SJSA1 (cell line): ENCODE data around the gene TSC2. TPM values are rescaled to one million over a fixed set of nuclear protein-coding genes. Genes with fewer than 3 reads are reported as not detected.

Experiments
- DNase-seq, 2 experiments: peaks; one replicate each; pipeline ENCODE4 v3.0.0-alpha.2; 2015 to 2020; ENCODE audit warnings: low spot score in 2 of 2, low read depth in 1 of 2
- H3K27ac ChIP-seq: fragments of 250-450 bp; sonication (Bioruptor Pico); 2 replicates; pipeline ENCODE4 v1.5.1; 2020; ENCODE audit warnings: mild to moderate bottlenecking, moderate library complexity
- H3K27me3 ChIP-seq: fragments of 250-450 bp; sonication (Bioruptor Pico); replicated peaks from 2 replicates; pipeline ENCODE4 v1.5.1; 2020; ENCODE audit warnings: mild to moderate bottlenecking, moderate library complexity
- H3K36me3 ChIP-seq: fragments of 250-450 bp; sonication (Bioruptor Pico); 2 replicates; pipeline ENCODE4 v1.5.1; 2020; ENCODE audit warnings: mild to moderate bottlenecking
- H3K4me1 ChIP-seq: fragments of 250-450 bp; sonication (Bioruptor Pico); replicated peaks from 2 replicates; pipeline ENCODE4 v1.6.1; 2021; ENCODE audit warnings: mild to moderate bottlenecking
- H3K4me3 ChIP-seq: fragments of 250-450 bp; sonication (Bioruptor Pico); 2 replicates; pipeline ENCODE4 v1.5.1; 2020; ENCODE audit warnings: mild to moderate bottlenecking
- H3K9me3 ChIP-seq: fragments of 250-450 bp; sonication (Bioruptor Pico); replicated peaks from 2 replicates; pipeline ENCODE4 v1.5.1; 2020; ENCODE audit warnings: mild to moderate bottlenecking
- total RNA-seq: library from RNA; depleted of rRNA; stranded (reverse); fragments of >200 nt; shearing (Covaris generic); gene quantifications from 2 replicates; pipeline ENCODE4 v1.2.3, GENCODE V29; 2014

The TSC2 gene
- total RNA-seq, 1 experiment from 2014 or later = 36.9 TPM

DNA sequence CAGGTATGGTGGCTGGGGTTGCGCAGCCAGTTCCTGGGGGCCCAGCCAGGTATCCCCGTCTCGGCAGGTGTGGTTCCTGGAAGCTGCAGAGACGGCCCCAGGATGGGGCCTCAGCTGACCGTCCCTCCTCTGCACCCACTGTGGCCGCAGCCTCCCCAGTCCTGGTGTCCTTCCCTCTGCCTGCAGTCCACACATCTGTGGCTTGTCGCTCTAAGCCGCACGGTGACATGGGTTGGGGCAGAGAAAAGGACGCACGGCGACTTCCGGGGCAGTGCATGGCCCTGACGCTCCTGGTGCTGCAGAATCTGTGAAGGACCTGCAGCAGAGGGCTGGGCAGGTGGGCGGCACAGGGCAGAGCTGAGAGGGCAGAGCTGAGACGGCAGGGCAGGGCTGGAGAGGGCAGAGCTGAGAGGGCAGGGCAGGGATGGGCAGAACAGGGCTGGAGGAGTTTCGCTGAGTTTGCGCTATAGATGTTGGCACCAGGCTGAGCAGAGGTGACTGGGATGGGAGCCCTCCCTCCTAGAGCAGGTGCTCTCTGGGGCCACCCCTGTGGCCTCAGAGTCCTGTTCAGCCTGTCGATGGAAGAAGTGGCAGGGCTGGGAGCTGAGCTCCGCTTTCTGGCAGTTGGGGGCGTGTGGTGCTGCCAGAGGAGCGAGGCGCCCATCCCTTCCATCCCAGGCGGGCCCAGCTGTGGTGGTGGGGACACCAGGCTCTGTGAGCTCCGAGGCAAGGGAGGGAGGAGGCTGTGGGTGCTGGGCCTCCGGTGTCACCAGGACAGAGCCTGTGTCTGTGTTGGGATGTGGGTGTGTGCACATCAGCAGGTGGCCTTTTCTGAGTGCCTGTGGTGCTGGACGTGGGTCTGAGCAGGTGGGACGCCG is 23.0 kb downstream of the TSC2 start:
- H3K4me3 ChIP-seq = no peak overlapping the region
- no peak overlapping the region for H3K27ac ChIP-seq
- no peaks in the 10 kb centered on the region for H3K27me3 ChIP-seq
- DNase-seq = no peak
- H3K36me3 ChIP-seq = peaks cover 80% of the 10 kb centered on the region
- no peaks in the 10 kb centered on the region for H3K9me3 ChIP-seq
- no peaks in the 10 kb centered on the region for H3K4me1 ChIP-seq

DNA sequence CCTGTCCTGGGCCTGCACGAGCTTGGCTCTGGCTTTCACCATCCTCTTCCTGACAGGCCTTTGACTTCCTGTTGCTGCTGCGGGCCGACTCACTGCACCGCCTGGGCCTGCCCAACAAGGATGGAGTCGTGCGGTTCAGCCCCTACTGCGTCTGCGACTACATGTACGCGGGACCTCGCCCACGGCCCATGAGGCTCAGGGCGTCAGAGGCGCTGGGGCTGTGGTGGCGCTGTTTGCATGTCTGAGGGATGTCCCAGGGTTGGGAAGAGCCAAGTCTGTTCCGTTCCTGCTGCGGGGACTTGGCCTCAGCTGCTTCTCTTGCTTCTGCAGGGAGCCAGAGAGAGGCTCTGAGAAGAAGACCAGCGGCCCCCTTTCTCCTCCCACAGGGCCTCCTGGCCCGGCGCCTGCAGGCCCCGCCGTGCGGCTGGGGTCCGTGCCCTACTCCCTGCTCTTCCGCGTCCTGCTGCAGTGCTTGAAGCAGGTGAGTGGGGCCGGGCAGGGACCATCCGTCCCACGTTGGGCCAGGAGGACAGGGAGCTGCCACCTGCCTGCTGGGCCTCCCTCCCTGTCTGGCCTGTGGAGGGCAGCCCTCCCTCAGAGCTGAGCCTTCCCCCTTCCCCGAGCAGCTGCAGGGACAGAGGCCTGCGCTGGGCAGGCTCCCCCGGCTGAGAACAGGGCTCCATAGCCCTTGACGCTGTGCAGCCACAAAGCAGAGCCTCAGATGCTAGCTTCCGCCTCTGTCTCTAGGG is 23.8 kb downstream of the TSC2 start:
- Histone ChIP-seq H3K36me3 (peaks cover 81% of the 10 kb centered on the region), H3K4me3 (no peak overlapping the region), H3K27me3 (no peaks in the 10 kb centered on the region), H3K27ac (no peak overlapping the region), H3K9me3 (no peaks in the 10 kb centered on the region), H3K4me1 (no peaks in the 10 kb centered on the region)
- no peak for DNase-seq

DNA sequence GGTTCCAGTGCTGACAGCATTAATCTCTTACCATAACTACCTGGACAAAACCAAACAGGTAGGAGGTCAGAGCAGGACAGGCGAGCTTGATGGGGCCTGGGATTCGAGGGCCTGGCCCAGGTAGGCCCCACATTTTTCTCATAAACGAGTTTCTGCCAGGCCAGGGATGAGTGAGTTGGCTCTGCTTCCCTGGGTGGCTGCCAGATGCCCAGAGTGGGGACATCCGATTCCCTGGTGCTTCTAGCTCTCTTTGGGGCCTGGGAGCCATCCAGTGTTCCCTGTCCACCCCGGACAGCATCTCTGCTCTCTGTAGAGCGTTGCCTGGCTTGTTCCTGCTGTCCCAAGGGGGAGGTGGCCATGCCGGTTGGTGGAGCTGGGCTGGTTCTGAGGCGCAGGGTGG is 25.1 kb downstream of the TSC2 start:
- no peak overlapping the region for H3K4me3 ChIP-seq
- H3K27ac ChIP-seq = no peak overlapping the region
- H3K27me3 ChIP-seq = no peaks in the 10 kb centered on the region
- H3K9me3 ChIP-seq = no peaks in the 10 kb centered on the region
- DNase-seq = no peak
- H3K4me1 ChIP-seq = no peaks in the 10 kb centered on the region
- peaks cover 81% of the 10 kb centered on the region for H3K36me3 ChIP-seq

- no peaks in the 10 kb centered on the region for H3K4me1 ChIP-seq
- H3K9me3 ChIP-seq = no peaks in the 10 kb centered on the region
- H3K36me3 ChIP-seq = peaks cover 79% of the 10 kb centered on the region
- no peak for DNase-seq
- no peak overlapping the region for H3K4me3 ChIP-seq
- H3K27ac ChIP-seq = no peak overlapping the region
- H3K27me3 ChIP-seq = no peaks in the 10 kb centered on the region
Observed at GRCh38 chr16:2074071-2074470, 26.3 kb downstream of the TSC2 start.

GRCh38 chr16:2075631-2076030 is 27.8 kb downstream of the TSC2 start:
- Histone ChIP-seq H3K4me3 (no peak overlapping the region), H3K9me3 (no peaks in the 10 kb centered on the region), H3K27me3 (no peaks in the 10 kb centered on the region), H3K36me3 (peaks cover 80% of the 10 kb centered on the region), H3K27ac (no peak overlapping the region), H3K4me1 (no peaks in the 10 kb centered on the region)
- no peak for DNase-seq

DNA sequence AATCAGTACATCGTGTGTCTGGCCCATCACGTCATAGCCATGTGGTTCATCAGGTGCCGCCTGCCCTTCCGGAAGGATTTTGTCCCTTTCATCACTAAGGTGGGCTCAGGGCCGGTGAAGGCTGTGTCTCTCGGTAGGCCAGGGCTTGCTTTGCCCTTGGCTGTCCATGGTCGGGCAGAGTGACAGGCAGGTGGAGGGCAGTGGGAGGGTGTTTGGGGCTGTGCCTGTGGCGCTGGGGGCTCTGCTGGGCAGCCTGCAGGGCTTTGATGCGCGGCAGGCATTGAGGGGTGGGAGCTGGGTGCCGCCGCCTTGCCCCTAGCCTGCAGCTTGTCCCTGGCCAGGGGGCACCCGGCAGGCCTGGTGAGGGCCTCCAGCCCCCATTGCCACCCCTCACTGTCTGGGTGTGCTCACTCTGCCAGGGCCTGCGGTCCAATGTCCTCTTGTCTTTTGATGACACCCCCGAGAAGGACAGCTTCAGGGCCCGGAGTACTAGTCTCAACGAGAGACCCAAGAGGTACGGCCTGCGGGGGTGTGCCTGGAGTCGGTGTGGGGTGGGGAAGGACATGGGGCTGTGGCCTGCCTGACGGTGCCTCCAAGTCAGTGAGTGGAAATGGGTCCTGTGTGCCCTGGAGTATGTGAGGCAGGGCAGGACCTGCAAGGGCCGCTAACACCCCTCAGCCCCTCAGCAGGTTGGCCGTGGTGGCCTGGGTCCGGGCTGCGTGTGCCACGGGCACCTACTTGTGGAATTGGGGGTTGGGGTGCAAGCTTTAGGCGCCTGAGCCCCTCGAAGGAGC is 28.5 kb downstream of the TSC2 start:
- Histone ChIP-seq H3K27ac (no peak overlapping the region), H3K36me3 (peaks cover 80% of the 10 kb centered on the region), H3K9me3 (no peaks in the 10 kb centered on the region), H3K27me3 (no peaks in the 10 kb centered on the region), H3K4me1 (no peaks in the 10 kb centered on the region), H3K4me3 (no peak overlapping the region)
- DNase-seq = no peak

DNA sequence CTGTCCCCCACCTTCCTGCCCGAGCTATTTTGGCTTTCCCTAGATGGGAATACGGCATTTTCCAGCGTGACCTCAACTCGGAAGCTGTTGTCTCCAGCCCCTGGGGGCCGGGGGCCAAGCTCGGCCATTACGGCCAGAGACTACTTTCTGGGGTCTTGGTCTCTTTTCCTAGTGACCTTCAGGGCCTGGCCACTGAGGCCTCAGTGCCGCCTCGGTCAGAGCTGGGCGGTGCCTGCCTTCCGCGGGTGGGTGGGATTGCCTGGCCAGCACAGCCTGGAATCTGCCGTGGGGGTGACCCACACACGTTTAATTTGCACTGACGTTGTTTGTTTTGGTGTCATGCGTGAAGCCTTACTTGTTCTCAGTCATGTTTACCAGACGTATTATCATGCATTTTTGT is 29.2 kb downstream of the TSC2 start:
- Histone ChIP-seq H3K9me3 (no peaks in the 10 kb centered on the region), H3K27me3 (no peaks in the 10 kb centered on the region), H3K36me3 (peaks cover 80% of the 10 kb centered on the region), H3K4me1 (no peaks in the 10 kb centered on the region), H3K27ac (no peak overlapping the region), H3K4me3 (no peak overlapping the region)
- no peak for DNase-seq

GRCh38 chr16:2077696-2078095 is 29.9 kb downstream of the TSC2 start:
- Histone ChIP-seq H3K27me3 (no peaks in the 10 kb centered on the region), H3K9me3 (no peaks in the 10 kb centered on the region), H3K4me1 (no peaks in the 10 kb centered on the region), H3K36me3 (peaks cover 80% of the 10 kb centered on the region), H3K27ac (no peak overlapping the region), H3K4me3 (no peak overlapping the region)
- DNase-seq = no peak

- Histone ChIP-seq H3K36me3 (peaks cover 80% of the 10 kb centered on the region), H3K4me1 (no peaks in the 10 kb centered on the region), H3K4me3 (no peak overlapping the region), H3K27me3 (no peaks in the 10 kb centered on the region), H3K27ac (no peak overlapping the region), H3K9me3 (no peaks in the 10 kb centered on the region)
- DNase-seq = no peak
Observed at GRCh38 chr16:2078096-2078495, 30.3 kb downstream of the TSC2 start.

- peaks cover 80% of the 10 kb centered on the region for H3K36me3 ChIP-seq
- no peak overlapping the region for H3K27ac ChIP-seq
- H3K9me3 ChIP-seq = no peaks in the 10 kb centered on the region
- H3K4me1 ChIP-seq = no peaks in the 10 kb centered on the region
- H3K27me3 ChIP-seq = no peaks in the 10 kb centered on the region
- no peak overlapping the region for H3K4me3 ChIP-seq
- no peak for DNase-seq
Observed at GRCh38 chr16:2078691-2079090, 30.9 kb downstream of the TSC2 start.

DNA sequence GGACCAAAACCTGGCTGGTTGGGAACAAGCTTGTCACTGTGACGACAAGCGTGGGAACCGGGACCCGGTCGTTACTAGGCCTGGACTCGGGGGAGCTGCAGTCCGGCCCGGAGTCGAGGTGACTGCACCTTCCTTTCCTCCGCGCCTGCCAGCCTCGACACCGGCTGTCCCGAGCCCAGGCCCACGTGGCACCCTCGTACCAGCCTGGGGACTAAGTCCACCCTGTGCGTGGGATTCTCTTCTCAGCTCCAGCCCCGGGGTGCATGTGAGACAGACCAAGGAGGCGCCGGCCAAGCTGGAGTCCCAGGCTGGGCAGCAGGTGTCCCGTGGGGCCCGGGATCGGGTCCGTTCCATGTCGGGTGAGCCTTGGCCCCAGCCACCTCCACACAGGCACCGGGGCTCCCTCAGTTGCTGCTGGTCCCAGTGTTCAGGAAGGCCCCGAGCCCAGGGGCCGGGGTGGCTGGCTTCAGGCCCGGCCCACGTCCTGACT is 31.6 kb downstream of the TSC2 start:
- Histone ChIP-seq H3K9me3 (no peaks in the 10 kb centered on the region), H3K4me1 (no peaks in the 10 kb centered on the region), H3K27ac (no peak overlapping the region), H3K36me3 (peaks cover 80% of the 10 kb centered on the region), H3K27me3 (no peaks in the 10 kb centered on the region), H3K4me3 (no peak overlapping the region)
- DNase-seq = no peak

- no peaks in the 10 kb centered on the region for H3K9me3 ChIP-seq
- H3K27ac ChIP-seq = no peak overlapping the region
- no peaks in the 10 kb centered on the region for H3K4me1 ChIP-seq
- no peak for DNase-seq
- no peak overlapping the region for H3K4me3 ChIP-seq
- no peaks in the 10 kb centered on the region for H3K27me3 ChIP-seq
- peaks cover 81% of the 10 kb centered on the region for H3K36me3 ChIP-seq
Observed at GRCh38 chr16:2079991-2080390, 32.2 kb downstream of the TSC2 start.

DNA sequence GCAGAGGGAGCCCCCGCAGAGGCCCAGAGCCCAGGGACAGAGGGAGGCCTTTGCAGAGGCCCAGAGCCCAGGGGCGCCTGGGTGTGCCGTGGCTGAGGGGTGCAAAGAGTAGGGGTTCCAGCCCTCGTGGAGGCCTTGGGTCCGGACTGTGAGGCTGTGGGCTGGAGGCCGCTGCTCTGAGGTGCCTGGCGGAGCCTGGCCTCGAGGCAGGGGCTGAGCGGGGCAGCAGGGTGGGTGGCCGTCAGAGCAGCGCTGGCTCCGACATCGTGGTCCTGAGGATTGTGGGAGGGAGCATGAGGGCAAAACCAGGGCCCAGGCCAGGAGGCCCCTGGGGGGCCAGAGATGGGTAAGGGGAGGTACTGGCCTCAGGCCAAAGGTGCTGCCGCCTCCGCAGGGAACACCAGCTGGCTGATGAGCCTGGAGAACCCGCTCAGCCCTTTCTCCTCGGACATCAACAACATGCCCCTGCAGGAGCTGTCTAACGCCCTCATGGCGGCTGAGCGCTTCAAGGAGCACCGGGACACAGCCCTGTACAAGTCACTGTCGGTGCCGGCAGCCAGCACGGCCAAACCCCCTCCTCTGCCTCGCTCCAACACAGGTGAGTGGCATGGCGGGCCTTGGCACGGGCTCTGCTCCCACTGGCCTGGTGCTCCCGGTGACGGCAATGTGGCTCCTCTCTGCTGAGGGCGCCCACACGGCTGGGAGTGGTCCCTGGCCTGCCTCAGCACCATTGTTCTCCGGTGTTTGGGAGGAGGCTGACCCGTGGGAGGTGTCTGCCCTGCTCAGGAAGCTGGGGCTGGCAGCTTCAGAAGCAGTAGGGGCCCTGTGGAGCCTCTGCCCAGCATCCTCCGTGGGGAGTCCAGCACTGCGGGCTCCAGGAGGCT is 33.7 kb downstream of the TSC2 start:
- no peak for DNase-seq
- Histone ChIP-seq H3K9me3 (no peaks in the 10 kb centered on the region), H3K4me3 (no peak overlapping the region), H3K36me3 (peaks cover 86% of the 10 kb centered on the region), H3K27me3 (no peaks in the 10 kb centered on the region), H3K27ac (no peak overlapping the region), H3K4me1 (no peaks in the 10 kb centered on the region)
